Measurements from ENCODE around the gene GOLM1. TPM values are rescaled to one million over a fixed set of nuclear protein-coding genes. Genes with fewer than 3 reads are reported as not detected.
A peak's percentile ranks its signal among the peaks of the same experiment; 100 is the strongest.
"Not testable (repeated sequence)": the region's sequence is repeated elsewhere in the genome, so short reads cannot be mapped to it uniquely, and the experiment has no call there.

The GOLM1 gene
- total RNA-seq (2014; rRNA removed; shearing (Covaris generic)) = 106 and 114 TPM in 2 replicates
- 184 and 212 TPM in 2 replicates for polyA plus RNA-seq (2015; cell fraction: cytosol; rRNA removed)
- polyA plus RNA-seq (2015; cell fraction: nucleus; rRNA removed) = 23.3 and 25.6 TPM in 2 replicates

GRCh38 chr9:86098824-86099700 lies at the start of gene GOLM1:
GOLM1 (minus strand) TSS chr9:86099558; CDS start chr9:86079320, 20,238 bp downstream.
- in situ Hi-C loops (cut with HindIII; ENCODE audit: low pct_unique_long_range_greater_than_20kb, low sequenced_read_pairs) = no loop called here
- peak; percentile 65 for DNase-seq (ENCODE audit: low read depth, low spot score)

DNA sequence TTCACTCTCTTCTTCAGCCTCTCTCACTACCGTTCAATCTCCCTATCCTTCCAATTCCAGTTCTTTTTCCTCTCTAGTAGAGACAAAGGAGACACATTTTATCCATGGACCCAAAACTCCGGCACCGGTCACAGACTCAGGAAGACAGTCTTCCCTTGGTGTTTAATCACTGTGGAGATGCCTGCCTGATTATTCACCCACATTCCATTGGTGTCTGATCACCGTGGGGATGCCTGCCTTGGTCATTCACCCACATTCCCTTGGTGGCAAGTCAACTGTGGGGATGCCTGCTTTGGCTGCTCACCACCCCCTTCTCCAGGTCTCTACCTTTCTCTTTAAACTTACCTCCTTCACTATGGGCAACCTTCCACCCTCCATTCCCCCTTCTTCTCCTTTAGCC lies 47.3 kb upstream of the GOLM1 start:
- not testable (repeated sequence) for DNase-seq (ENCODE audit: low read depth, low spot score)

GRCh38 chr9:86145960-86146359 lies 46.6 kb upstream of the GOLM1 start:
- DNase-seq (ENCODE audit: low read depth, low spot score); in situ Hi-C loops (cut with HindIII; ENCODE audit: low pct_unique_long_range_greater_than_20kb, low sequenced_read_pairs): not testable (repeated sequence)

More for the DNA sequence above, 47.3 kb upstream of the GOLM1 start:
- in situ Hi-C loops (cut with HindIII; ENCODE audit: low pct_unique_long_range_greater_than_20kb, low sequenced_read_pairs) = not testable (repeated sequence)

DNA sequence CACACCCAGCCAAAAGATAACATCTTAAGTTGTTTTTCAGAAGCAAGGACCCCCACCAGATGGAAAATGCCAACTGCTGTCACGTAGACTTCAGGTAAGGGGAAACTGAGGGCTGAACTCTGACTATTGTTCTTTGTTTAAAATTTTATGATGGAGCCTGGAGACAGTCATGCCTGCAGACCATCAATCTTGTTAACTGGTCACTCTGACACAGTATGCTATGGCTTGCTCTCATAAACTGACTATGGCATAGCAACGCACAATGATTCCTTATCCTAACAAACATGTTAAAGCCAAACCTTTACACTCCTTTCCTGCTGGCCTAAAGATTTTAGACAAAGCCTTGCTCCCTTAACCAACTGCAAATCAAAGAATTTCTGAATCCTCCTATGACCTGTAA lies 43.6 kb upstream of the GOLM1 start:
- no peak for DNase-seq (ENCODE audit: low read depth, low spot score)
- in situ Hi-C loops (cut with HindIII; ENCODE audit: low pct_unique_long_range_greater_than_20kb, low sequenced_read_pairs) = no loop called here

DNA sequence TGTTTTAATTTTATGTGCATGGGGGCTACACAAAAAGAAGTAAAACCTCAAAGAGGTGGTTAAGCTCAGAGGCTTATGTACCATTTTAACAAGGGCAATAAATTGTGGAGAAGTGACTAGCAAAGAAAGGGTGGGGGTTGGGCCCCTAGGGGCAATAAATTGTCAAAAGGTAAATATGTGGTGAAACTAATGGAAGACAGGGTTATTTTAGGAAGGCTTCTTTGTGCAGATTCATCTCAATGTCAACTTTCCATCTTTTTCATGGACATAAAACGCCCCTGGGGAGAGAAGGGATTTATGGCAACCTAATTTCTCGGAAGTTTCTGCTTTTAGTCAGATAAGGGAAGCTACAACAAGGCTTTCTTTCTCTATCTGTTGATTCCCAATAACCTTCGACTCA lies 42.5 kb upstream of the GOLM1 start:
- in situ Hi-C loops (cut with HindIII; ENCODE audit: low pct_unique_long_range_greater_than_20kb, low sequenced_read_pairs) = no loop called here
- DNase-seq (ENCODE audit: low read depth, low spot score) = no peak

DNA sequence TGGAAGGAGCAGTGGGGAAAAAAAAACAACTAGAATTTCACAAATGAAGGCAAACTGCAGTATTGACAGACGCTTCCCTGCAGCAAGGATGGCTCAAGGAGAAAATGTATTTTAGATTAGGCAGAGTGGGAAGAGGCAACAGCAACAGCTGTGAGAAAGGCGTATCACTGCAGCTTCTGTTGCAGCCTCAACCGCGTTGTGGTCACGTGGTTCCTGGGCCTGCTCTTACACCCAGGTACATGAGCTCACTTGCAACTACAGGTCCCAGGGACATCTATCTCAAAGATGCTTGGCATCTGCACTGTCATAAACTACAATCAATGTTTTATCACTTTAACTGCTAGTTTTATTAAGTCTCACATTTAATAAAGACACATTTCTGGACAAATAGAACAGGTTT lies 36.0 kb upstream of the GOLM1 start:
- DNase-seq (ENCODE audit: low read depth, low spot score) = no peak
- in situ Hi-C loops (cut with HindIII; ENCODE audit: low pct_unique_long_range_greater_than_20kb, low sequenced_read_pairs) = no loop called here

DNA sequence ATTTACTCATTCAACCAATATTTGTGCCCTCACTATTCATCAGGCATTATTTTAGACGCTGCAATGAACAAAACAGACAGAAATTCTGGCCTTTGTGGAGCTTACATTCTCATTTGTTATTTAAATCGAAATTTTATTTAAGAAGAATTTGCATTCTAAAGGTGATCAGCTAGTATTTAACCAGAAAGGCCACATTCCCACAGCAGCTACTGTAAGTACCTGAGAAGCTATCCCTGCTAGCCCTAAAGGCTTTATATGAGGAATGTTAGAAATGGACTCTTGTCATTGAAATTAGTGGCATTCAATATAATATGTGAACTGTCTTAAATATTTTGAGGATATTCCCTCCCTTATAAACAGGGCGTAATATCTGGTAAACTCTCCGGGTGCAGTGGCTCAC lies 35.0 kb upstream of the GOLM1 start:
- in situ Hi-C loops (cut with HindIII; ENCODE audit: low pct_unique_long_range_greater_than_20kb, low sequenced_read_pairs) = no loop called here
- DNase-seq (ENCODE audit: low read depth, low spot score) = no peak

GRCh38 chr9:86128235-86128822 lies 29.0 kb upstream of the GOLM1 start:
- in situ Hi-C loops (cut with HindIII; ENCODE audit: low pct_unique_long_range_greater_than_20kb, low sequenced_read_pairs) = no loop called here
- DNase-seq (ENCODE audit: low read depth, low spot score) = no peak

- in situ Hi-C loops (cut with HindIII; ENCODE audit: low pct_unique_long_range_greater_than_20kb, low sequenced_read_pairs) = no loop called here
- DNase-seq (ENCODE audit: low read depth, low spot score) = peak; percentile 58
These were observed 27.9 kb upstream of the GOLM1 start for GRCh38 chr9:86126998-86127972.

DNA sequence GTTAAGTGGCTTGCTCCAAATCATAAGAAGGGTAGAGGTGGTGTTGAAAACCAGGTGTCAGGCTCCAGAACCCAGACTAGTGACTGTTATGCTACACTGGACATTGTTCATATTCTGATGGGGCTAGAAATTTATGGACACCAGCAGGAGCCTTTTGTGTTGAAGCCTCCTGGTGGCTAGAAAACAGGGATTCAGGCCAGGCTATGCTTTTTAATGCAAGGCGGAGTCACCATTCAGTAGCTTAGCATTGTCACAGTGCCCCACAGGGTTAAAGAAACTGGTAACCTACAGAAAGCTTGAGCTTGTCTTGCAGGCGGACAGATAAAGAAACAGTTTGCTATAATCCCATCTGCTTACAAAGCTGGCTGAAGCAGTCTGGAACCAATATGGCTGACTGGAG lies 23.0 kb upstream of the GOLM1 start:
- DNase-seq (ENCODE audit: low read depth, low spot score) = peak; percentile 38
- in situ Hi-C loops (cut with HindIII; ENCODE audit: low pct_unique_long_range_greater_than_20kb, low sequenced_read_pairs) = no loop called here

DNA sequence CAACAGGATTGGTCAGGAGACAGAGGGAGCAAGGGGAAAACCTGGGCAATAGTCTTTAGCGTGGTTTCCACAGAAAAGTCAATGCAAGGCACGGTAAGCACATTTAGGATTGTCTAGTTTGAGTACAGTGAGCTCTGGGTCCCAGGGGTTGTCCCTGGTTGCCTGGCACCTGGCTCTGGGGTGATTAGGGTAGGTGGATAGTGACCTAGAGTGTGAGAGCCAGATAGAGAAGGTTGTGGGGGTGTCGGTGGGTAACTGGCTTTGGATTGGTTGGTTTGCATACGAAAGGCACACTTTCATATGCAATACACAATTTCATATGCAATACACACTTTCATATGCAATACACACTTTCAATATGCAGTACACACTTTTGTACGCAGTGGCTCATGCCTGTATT lies 20.1 kb upstream of the GOLM1 start:
- DNase-seq (ENCODE audit: low read depth, low spot score) = no peak
- in situ Hi-C loops (cut with HindIII; ENCODE audit: low pct_unique_long_range_greater_than_20kb, low sequenced_read_pairs) = no loop called here

- in situ Hi-C loops (cut with HindIII; ENCODE audit: low pct_unique_long_range_greater_than_20kb, low sequenced_read_pairs) = no loop called here
- DNase-seq (ENCODE audit: low read depth, low spot score) = no peak
These were observed 17.1 kb upstream of the GOLM1 start for GRCh38 chr9:86116425-86116824.

DNA sequence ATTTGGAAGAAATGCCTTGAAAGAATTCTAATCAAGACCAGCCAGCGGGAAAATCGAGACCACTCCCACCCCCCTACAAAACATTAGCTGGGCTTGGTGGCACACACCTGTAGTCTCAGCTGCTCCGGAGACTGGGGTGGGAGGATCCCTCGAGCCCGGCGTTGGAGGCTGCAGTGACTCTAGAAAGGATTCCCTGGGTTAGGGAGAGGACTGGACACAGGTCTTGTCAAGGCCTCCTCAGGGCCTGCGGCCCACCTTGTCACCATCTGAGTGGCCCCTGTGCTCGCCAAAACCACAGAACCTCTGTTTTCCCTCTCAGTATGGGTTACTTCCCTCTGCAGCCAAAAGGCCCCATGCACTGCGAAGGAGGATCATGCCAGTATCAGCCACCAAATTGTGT lies 16.5 kb upstream of the GOLM1 start:
- DNase-seq (ENCODE audit: low read depth, low spot score) = no peak
- in situ Hi-C loops (cut with HindIII; ENCODE audit: low pct_unique_long_range_greater_than_20kb, low sequenced_read_pairs) = no loop called here

- DNase-seq (ENCODE audit: low read depth, low spot score) = no peak
- in situ Hi-C loops (cut with HindIII; ENCODE audit: low pct_unique_long_range_greater_than_20kb, low sequenced_read_pairs) = no loop called here
These were observed 12.7 kb upstream of the GOLM1 start for GRCh38 chr9:86112057-86112456.

DNA sequence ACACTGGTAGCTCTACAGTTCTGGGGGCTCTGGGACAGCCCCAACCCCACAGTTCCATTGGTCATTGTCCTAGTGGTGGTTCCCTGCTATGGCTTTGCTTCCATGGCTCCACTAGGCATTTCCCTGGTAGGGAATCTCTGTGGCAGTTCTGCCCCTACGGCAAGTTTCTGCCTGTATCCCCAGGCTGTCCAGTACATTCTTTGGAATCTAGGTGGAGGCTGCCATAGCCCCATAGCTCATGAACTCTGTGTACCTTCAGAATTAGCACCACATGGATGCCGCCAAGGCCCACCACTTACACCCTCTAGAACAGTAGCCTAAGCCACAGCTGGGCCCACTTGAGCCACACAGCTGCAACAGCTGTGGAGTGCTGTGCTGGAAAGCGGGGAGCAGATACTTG lies 3.3 kb upstream of the GOLM1 start:
- in situ Hi-C loops (cut with HindIII; ENCODE audit: low pct_unique_long_range_greater_than_20kb, low sequenced_read_pairs) = no loop called here
- no peak for DNase-seq (ENCODE audit: low read depth, low spot score)

DNA sequence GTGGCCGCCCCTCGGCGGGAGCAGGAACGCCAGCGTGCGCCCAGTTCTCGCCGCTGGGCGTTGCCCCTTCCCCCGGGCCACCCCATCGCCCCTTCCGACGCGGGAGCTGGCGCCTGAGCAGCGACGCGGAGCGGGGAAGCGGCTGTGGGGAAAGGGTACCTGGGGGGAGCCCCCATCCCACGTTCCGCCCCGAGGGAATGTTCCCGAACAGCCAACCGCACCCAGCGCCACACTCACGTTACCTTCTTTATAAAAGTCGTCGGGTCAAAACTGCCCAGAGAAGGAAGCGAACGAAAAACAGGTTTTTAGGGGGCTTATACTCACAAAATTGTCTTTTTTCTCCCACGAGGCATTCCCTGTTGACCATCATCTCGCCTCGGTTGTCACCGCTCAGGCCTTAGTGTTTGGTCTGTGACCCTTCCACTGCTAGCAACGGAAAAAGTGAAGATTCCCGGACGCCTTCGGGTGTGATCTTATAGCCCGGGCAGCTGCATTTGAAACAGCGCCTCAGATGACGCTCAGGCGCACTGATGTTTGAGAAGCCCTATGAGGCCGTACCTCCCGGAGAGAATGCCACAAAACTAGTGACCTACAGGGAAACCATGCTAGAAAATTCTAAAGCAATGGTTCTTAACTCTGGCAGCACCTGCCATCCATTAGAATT lies 475 bp upstream of the GOLM1 start:
- peak; percentile 40 for DNase-seq (ENCODE audit: low read depth, low spot score)
- in situ Hi-C loops (cut with HindIII; ENCODE audit: low pct_unique_long_range_greater_than_20kb, low sequenced_read_pairs) = no loop called here

DNA sequence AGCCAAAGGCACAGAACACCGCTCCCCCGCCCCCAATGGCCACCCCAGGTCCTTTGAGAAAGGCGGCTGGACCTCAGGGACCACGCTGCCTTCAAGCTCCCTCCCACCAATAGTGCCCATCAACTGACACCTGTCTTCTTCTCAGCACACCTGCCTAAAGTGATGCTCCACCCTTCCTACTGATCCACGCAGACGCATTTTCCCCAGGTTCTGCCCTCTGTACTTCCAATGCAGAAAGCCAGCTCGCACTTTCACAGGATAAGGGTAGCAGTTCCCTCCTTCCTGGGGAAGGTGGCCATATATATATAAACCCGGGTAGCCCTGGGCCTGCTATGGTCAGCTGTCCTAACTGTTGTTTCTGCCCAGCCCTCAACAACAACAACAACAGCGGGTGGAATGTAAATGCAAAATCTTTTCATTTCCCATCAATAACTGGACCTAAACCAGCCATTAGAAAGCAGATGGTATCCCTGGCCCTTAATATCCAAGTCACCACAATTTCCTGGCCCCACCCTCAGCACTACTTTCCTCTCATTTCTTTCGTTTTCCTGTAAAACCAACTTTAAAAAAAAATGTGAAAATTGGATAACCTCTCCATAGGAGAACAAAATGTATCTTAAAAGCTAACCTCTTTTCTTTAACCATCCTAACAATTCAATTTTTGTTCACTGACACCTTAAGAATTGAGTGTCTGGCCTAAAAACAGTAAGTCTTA lies 1.7 kb downstream of the GOLM1 start:
- DNase-seq (ENCODE audit: low read depth, low spot score) = no peak
- in situ Hi-C loops (cut with HindIII; ENCODE audit: low pct_unique_long_range_greater_than_20kb, low sequenced_read_pairs) = no loop called here

Data from SK-MEL-5 (cell line).